Pancreas (tissue), 10 donors: ENCODE results near the gene GPATCH4. TPM values are rescaled to one million over a fixed set of nuclear protein-coding genes. Genes with fewer than 3 reads are reported as not detected.

Source experiments
- ATAC-seq, 4 donors: fragments of 200-7000 bp; cut with Tn5 transposase; one replicate each; pipeline versions ENCODE4 v1.8.0 to v1.9.1; 2020; ENCODE audit warnings: mild to moderate bottlenecking in 4 of 4, moderate library complexity in 4 of 4
- DNase-seq, 6 donors: peaks; one replicate each; pipeline ENCODE4 v3.0.0-alpha.2; 2020
- FAIRE-seq: peaks from 2 replicates; lab custom pipeline; 2012; peaks lifted over from hg19 to GRCh38; lab: Jason Lieb, UNC
- H3K27ac ChIP-seq, 4 donors: fragments of 200-600 bp; sonication (generic); 1 replicate in 3 of 4; 2 replicates in 1 of 4; pipeline versions ENCODE4 v1.5.0 to v1.8.0; 2020
- H3K27me3 ChIP-seq, 4 donors: fragments of 200-600 bp; one replicate each; pipeline ENCODE4 v1.8.0; 2021
- H3K36me3 ChIP-seq, 3 donors: fragments of 200-600 bp; sonication (generic) in 1 of 3; one replicate each; pipeline versions ENCODE4 v1.5.0 to v1.8.0; 2020 to 2021
- H3K4me1 ChIP-seq, 3 donors: fragments of 200-600 bp; one replicate each; pipeline ENCODE4 v1.8.0; 2021
- H3K4me3 ChIP-seq, 4 donors: fragments of 200-600 bp; sonication (generic) in 2 of 4; one replicate each; pipeline versions ENCODE4 v1.5.0 to v1.8.0; 2020 to 2021
- H3K9me3 ChIP-seq, 4 donors: fragments of 200-600 bp; one replicate each; pipeline ENCODE4 v1.8.0; 2021
- CTCF ChIP-seq, 4 donors: fragments of 200-600 bp; sonication (generic) in 3 of 4; IDR thresholded peaks; one replicate each; pipeline versions ENCODE4 v1.5.0 to v1.8.0; 2021; ENCODE audit warnings: antibody characterized with exemption in 4 of 4
- WGBS, 2 donors: extraction: QIAGEN DNeasy Blood & Tissue Kit; methylation state at CpG; one replicate each; pipeline ENCODE4 v1.1.7; 2013; 5-methylcytosine and 5-hydroxymethylcytosine counted together
- intact Hi-C, 3 donors: fragments of 100-400 bp; cut with DNase I; formaldehyde crosslinking; loops; one replicate each; pipeline versions ENCODE4 v1.11.1 to v1.14.2; 2022
- polyA plus RNA-seq, 2 donors: library from polyadenylated mRNA; stranded (reverse); fragments of 200-250 nt; gene quantifications; one replicate each; pipeline ENCODE4 v1.2.3, GENCODE V29; 2013
- total RNA-seq, 6 donors: library from RNA; stranded (reverse); fragmentation: NEBNext Ultra II Directional in 4 of 6; extraction: Animal tissue kit (Norgen Biotek cat#: 25700) in 4 of 6; gene quantifications; one replicate each; pipeline versions ENCODE4 v1.2.1 to v1.2.4, GENCODE V29; 2021 to 2023
- donor health status: healthy with polysubstance abuse.
- donor health status: DM: no; HTN: no; CAD: no; lungs with moderate emphysema.
- donor health status: DM: no; HTN: no; CAD: no.
- donor health status: control.
- donor health status: control.
- donor health status: Bipolar disorder and iron deficiency.
- donor health status: DM: yes; HTN: yes; CAD: no.
- donor health status: DM: no; HTN: no; CAD: no.
- donor health status: DM: no; HTN: no; CAD: no.
- donor health status: DM: yes; HTN: yes; CAD: no.

Gene GPATCH4
- total and polyA plus RNA-seq, 8 donors: 6.4 to 16.9 (median 13.2) TPM

GRCh38 chr1:156643049-156643777, 41.9 kb upstream of the GPATCH4 start:
- no peaks in the 10 kb centered on the region for H3K36me3 ChIP-seq
- H3K4me1 ChIP-seq: peaks cover 5 to 8% (median 5%) of the 10 kb centered on the region in 3 donors
- 51 to 72% methylated on average over 7 of the region's 7 CpGs for WGBS, 2 donors
- H3K27me3 ChIP-seq: peaks cover 0 to 27% (median 3%) of the 10 kb centered on the region in 4 donors
- no peak for TF ChIP-seq CTCF (IDR thresholded peaks at IDR 0.05)
- intact Hi-C loops: no loop called here
- no peak overlapping the region for H3K27ac ChIP-seq
- no peaks in the 10 kb centered on the region for H3K9me3 ChIP-seq
- H3K4me3 ChIP-seq: no peak overlapping the region
- ATAC-seq (no peak), DNase-seq (no peak), FAIRE-seq (no peak)

- no peak overlapping the region for H3K27ac ChIP-seq
- intact Hi-C loops: no loop called here
- no peaks in the 10 kb centered on the region for H3K36me3 ChIP-seq
- peak; percentile 19 to 49 (median 20) for ATAC-seq
- peaks cover 5 to 8% (median 5%) of the 10 kb centered on the region in 3 donors for H3K4me1 ChIP-seq
- TF ChIP-seq CTCF (IDR thresholded peaks at IDR 0.05): no peak
- peak in 1 of 6 donors; percentile 70 for DNase-seq
- WGBS, 2 donors: 12 to 18% methylated on average over 32 to 40 of the region's 40 CpGs
- FAIRE-seq: no peak
- peak overlapping the region in 2 of 4 donors; percentile 16 to 42 for H3K4me3 ChIP-seq
- no peaks in the 10 kb centered on the region for H3K9me3 ChIP-seq
- peaks cover 0 to 27% (median 3%) of the 10 kb centered on the region in 4 donors for H3K27me3 ChIP-seq
These were observed 41.2 kb upstream of the GPATCH4 start for GRCh38 chr1:156642265-156643048.

GRCh38 chr1:156641761-156642264, 40.5 kb upstream of the GPATCH4 start, which contains the start of gene BCAN:
Gene BCAN (plus strand): TSS chr1:156642117. CDS start chr1:156646055, 3,938 bp downstream.
- intact Hi-C loops: no loop called here
- FAIRE-seq (no peak), DNase-seq (no peak), ATAC-seq (peak; percentile 39 to 63 (median 52))
- Histone ChIP-seq H3K4me1 (peaks cover 5 to 8% (median 5%) of the 10 kb centered on the region in 3 donors), H3K27ac (no peak within 1 kb of the TSS), H3K9me3 (no peaks in the 10 kb centered on the region), H3K36me3 (no peaks in the 10 kb centered on the region), H3K4me3 (peak within 1 kb of the TSS in 3 of 4 donors; percentile 7 to 42 (median 16)), H3K27me3 (peaks cover 0 to 27% (median 3%) of the 10 kb centered on the region in 4 donors)
- WGBS, 2 donors: 1% methylated on average over 39 to 46 of the region's 46 CpGs
- TF ChIP-seq CTCF (IDR thresholded peaks at IDR 0.05): no peak

- no peak overlapping the region for H3K27ac ChIP-seq
- H3K4me1 ChIP-seq: peaks cover 5 to 8% (median 5%) of the 10 kb centered on the region in 3 donors
- intact Hi-C loops: no loop called here
- H3K36me3 ChIP-seq: no peaks in the 10 kb centered on the region
- TF ChIP-seq CTCF (IDR thresholded peaks at IDR 0.05): no peak
- FAIRE-seq: no peak
- peaks cover 0 to 22% (median 0%) of the 10 kb centered on the region in 4 donors for H3K27me3 ChIP-seq
- 53 to 57% methylated on average over 6 of the region's 6 CpGs for WGBS, 2 donors
- ATAC-seq: no peak
- DNase-seq: no peak
- no peak overlapping the region for H3K4me3 ChIP-seq
- no peaks in the 10 kb centered on the region for H3K9me3 ChIP-seq
These were observed 39.8 kb upstream of the GPATCH4 start for GRCh38 chr1:156640842-156641706.
